HEK293 (cell line): Measurements from ENCODE around the gene CASP8.

Source experiments
- CTCF ChIA-PET: fragments of 350-600 bp; formaldehyde crosslinking; extraction: SDS; loops from one replicate; lab custom pipeline; 2021; ENCODE audit warnings: antibody characterized with exemption; lab: Yijun Ruan, JAX
- POLR2A ChIA-PET: fragments of 300-600 bp; formaldehyde crosslinking; extraction: SDS; loops from one replicate; lab custom pipeline; 2020; ENCODE audit warnings: antibody characterized with exemption, inconsistent platforms; lab: Yijun Ruan, JAX
- H3K27ac ChIP-seq: fragments of 200-500 bp; sonication (Bioruptor generic); 2 replicates; pipeline ENCODE4 v1.5.1; 2014; ENCODE audit warnings: low read depth, low read length, control low read depth, inconsistent platforms; ENCODE audit errors: extremely low read depth
- H3K36me3 ChIP-seq, 2 experiments: fragments of 200-500 bp in 1 of 2; sonication (Bioruptor generic) in 1 of 2; 1 replicate in 1 of 2; 2 replicates in 1 of 2; pipeline ENCODE4 v1.5.1; 2014 to 2017; ENCODE audit warnings: inconsistent platforms in 2 of 2, low read length in 2 of 2; ENCODE audit not compliant: control insufficient read depth in 2 of 2, insufficient read depth in 1 of 2
- H3K4me1 ChIP-seq: fragments of 200-500 bp; sonication (Bioruptor generic); 2 replicates; pipeline ENCODE4 v1.5.1; 2014; ENCODE audit warnings: mild to moderate bottlenecking, low read length, inconsistent platforms; ENCODE audit not compliant: control insufficient read depth, insufficient read depth
- H3K4me3 ChIP-seq: 2 replicates; pipeline ENCODE4 v1.5.1; 2011; ENCODE audit warnings: low read depth, mild to moderate bottlenecking, control low read depth, low read length, moderate library complexity
- H3K9me3 ChIP-seq: fragments of 200-500 bp; sonication (Bioruptor generic); 2 replicates; pipeline ENCODE4 v1.5.1; 2014; ENCODE audit warnings: low read depth, low read length, inconsistent platforms; ENCODE audit not compliant: control insufficient read depth, insufficient read depth
- AEBP2 ChIP-seq: fragments of 450-650 bp; formaldehyde crosslinking; IDR thresholded peaks from 2 replicates; pipeline ENCODE4 v1.5.1; 2016; ENCODE audit warnings: missing biosample characterization, missing genetic modification characterization, borderline replicate concordance
- HOXD13 ChIP-seq: sonication (generic); formaldehyde crosslinking; IDR thresholded peaks from 2 replicates; pipeline ENCODE4 v1.8.0; 2022; ENCODE audit warnings: missing genetic modification reagents, borderline replicate concordance
- MYNN ChIP-seq: fragments of 450-650 bp; formaldehyde crosslinking; IDR thresholded peaks from 2 replicates; pipeline ENCODE4 v1.5.1; 2016; ENCODE audit warnings: missing biosample characterization, missing genetic modification characterization, borderline replicate concordance
- MZF1 ChIP-seq: fragments of 450-650 bp; formaldehyde crosslinking; IDR thresholded peaks from 2 replicates; pipeline ENCODE4 v1.5.1; 2017; ENCODE audit warnings: missing biosample characterization, missing genetic modification characterization, borderline replicate concordance
- SP3 ChIP-seq: fragments of 450-650 bp; formaldehyde crosslinking; IDR thresholded peaks from 2 replicates; pipeline ENCODE4 v1.5.1; 2016; ENCODE audit warnings: missing biosample characterization, missing genetic modification characterization
- ZBTB7A ChIP-seq: fragments of 450-650 bp; formaldehyde crosslinking; IDR thresholded peaks from 2 replicates; pipeline ENCODE4 v1.5.1; 2016; ENCODE audit warnings: low read depth, missing biosample characterization, missing genetic modification characterization
- ZFP3 ChIP-seq: fragments of 450-650 bp; formaldehyde crosslinking; IDR thresholded peaks from 2 replicates; pipeline ENCODE4 v1.5.1; 2016; ENCODE audit warnings: low read depth, missing biosample characterization, missing genetic modification characterization
- ZNF138 ChIP-seq: fragments of 450-650 bp; formaldehyde crosslinking; IDR thresholded peaks from 2 replicates; pipeline ENCODE4 v1.5.1; 2016; ENCODE audit warnings: missing biosample characterization, missing genetic modification characterization, borderline replicate concordance
- ZNF140 ChIP-seq: fragments of 450-650 bp; formaldehyde crosslinking; IDR thresholded peaks from 2 replicates; pipeline ENCODE4 v1.5.1; 2016; ENCODE audit warnings: missing biosample characterization, missing genetic modification characterization
- ZNF2 ChIP-seq: fragments of 450-650 bp; formaldehyde crosslinking; IDR thresholded peaks from 2 replicates; pipeline ENCODE4 v1.5.1; 2016; ENCODE audit warnings: missing biosample characterization, missing genetic modification characterization
- ZNF266 ChIP-seq: fragments of 450-650 bp; formaldehyde crosslinking; IDR thresholded peaks from 2 replicates; pipeline ENCODE4 v1.5.1; 2016; ENCODE audit warnings: missing biosample characterization, missing genetic modification characterization, low read depth
- ZNF473 ChIP-seq: fragments of 450-650 bp; formaldehyde crosslinking; IDR thresholded peaks from 2 replicates; pipeline ENCODE4 v1.5.1; 2017; ENCODE audit warnings: missing biosample characterization, missing genetic modification characterization
- ZNF548 ChIP-seq: fragments of 450-650 bp; formaldehyde crosslinking; IDR thresholded peaks from 2 replicates; pipeline ENCODE4 v1.5.1; 2016; ENCODE audit warnings: missing biosample characterization, missing genetic modification characterization
- ZNF560 ChIP-seq: fragments of 450-650 bp; formaldehyde crosslinking; IDR thresholded peaks from 2 replicates; pipeline ENCODE4 v1.5.1; 2017; ENCODE audit warnings: missing biosample characterization, missing genetic modification characterization, borderline replicate concordance
- ZNF596 ChIP-seq: fragments of 450-650 bp; IDR thresholded peaks from 2 replicates; pipeline ENCODE4 v1.5.0; 2018; ENCODE audit warnings: missing biosample characterization, mild to moderate bottlenecking, missing genetic modification characterization, moderate library complexity
- ZNF600 ChIP-seq: fragments of 450-650 bp; formaldehyde crosslinking; IDR thresholded peaks from 2 replicates; pipeline ENCODE4 v1.5.1; 2016; ENCODE audit warnings: missing biosample characterization, missing genetic modification characterization
- TF ChIP-seq, protein P1 (sequence below): fragments of 450-650 bp; formaldehyde crosslinking; IDR thresholded peaks from 2 replicates; pipeline ENCODE4 v1.5.1; 2016; ENCODE audit warnings: missing biosample characterization, missing genetic modification characterization, borderline replicate concordance

Gene CASP8

GRCh38 chr2:201219328-201220096 lies 40.8 kb upstream of the CASP8 start:
- Histone ChIP-seq H3K27ac (no peak overlapping the region), H3K9me3 (no peaks in the 10 kb centered on the region), H3K4me3 (no peak overlapping the region), H3K4me1 (peaks cover 6% of the 10 kb centered on the region), H3K36me3 (peaks cover 0 to 27% of the 10 kb centered on the region in 2 experiments; a peak in 2 of 3 replicates)
- ChIA-PET CTCF (interaction anchor here (0.6 to 3.5 kb wide), 4 partner anchors 13 to 314 kb away, joined by 3 to 37 read pairs (median 4); no protein-coding TSS in a partner anchor), POLR2A (no interaction called here)
- TF ChIP-seq HOXD13 (no peak), ZNF596 (tag by site-specific recombination) (no peak), ZNF266 (tag by site-specific recombination) (no peak), ZNF560 (tag by site-specific recombination) (no peak), MZF1 (tag by site-specific recombination) (no peak), MYNN (tag by site-specific recombination) (no peak), ZNF140 (tag by site-specific recombination) (no peak), ZNF138 (tag by site-specific recombination) (no peak), ZNF2 (tag by site-specific recombination) (no peak), ZNF600 (tag by site-specific recombination) (no peak), SP3 (tag by site-specific recombination) (no peak), AEBP2 (tag by site-specific recombination) (no peak), ZNF473 (tag by site-specific recombination) (no peak), ZNF548 (tag by site-specific recombination) (no peak)
- TF ChIP-seq, protein P1, sequence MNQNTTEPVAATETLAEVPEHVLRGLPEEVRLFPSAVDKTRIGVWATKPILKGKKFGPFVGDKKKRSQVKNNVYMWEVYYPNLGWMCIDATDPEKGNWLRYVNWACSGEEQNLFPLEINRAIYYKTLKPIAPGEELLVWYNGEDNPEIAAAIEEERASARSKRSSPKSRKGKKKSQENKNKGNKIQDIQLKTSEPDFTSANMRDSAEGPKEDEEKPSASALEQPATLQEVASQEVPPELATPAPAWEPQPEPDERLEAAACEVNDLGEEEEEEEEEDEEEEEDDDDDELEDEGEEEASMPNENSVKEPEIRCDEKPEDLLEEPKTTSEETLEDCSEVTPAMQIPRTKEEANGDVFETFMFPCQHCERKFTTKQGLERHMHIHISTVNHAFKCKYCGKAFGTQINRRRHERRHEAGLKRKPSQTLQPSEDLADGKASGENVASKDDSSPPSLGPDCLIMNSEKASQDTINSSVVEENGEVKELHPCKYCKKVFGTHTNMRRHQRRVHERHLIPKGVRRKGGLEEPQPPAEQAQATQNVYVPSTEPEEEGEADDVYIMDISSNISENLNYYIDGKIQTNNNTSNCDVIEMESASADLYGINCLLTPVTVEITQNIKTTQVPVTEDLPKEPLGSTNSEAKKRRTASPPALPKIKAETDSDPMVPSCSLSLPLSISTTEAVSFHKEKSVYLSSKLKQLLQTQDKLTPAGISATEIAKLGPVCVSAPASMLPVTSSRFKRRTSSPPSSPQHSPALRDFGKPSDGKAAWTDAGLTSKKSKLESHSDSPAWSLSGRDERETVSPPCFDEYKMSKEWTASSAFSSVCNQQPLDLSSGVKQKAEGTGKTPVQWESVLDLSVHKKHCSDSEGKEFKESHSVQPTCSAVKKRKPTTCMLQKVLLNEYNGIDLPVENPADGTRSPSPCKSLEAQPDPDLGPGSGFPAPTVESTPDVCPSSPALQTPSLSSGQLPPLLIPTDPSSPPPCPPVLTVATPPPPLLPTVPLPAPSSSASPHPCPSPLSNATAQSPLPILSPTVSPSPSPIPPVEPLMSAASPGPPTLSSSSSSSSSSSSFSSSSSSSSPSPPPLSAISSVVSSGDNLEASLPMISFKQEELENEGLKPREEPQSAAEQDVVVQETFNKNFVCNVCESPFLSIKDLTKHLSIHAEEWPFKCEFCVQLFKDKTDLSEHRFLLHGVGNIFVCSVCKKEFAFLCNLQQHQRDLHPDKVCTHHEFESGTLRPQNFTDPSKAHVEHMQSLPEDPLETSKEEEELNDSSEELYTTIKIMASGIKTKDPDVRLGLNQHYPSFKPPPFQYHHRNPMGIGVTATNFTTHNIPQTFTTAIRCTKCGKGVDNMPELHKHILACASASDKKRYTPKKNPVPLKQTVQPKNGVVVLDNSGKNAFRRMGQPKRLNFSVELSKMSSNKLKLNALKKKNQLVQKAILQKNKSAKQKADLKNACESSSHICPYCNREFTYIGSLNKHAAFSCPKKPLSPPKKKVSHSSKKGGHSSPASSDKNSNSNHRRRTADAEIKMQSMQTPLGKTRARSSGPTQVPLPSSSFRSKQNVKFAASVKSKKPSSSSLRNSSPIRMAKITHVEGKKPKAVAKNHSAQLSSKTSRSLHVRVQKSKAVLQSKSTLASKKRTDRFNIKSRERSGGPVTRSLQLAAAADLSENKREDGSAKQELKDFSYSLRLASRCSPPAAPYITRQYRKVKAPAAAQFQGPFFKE, result no peak

DNA sequence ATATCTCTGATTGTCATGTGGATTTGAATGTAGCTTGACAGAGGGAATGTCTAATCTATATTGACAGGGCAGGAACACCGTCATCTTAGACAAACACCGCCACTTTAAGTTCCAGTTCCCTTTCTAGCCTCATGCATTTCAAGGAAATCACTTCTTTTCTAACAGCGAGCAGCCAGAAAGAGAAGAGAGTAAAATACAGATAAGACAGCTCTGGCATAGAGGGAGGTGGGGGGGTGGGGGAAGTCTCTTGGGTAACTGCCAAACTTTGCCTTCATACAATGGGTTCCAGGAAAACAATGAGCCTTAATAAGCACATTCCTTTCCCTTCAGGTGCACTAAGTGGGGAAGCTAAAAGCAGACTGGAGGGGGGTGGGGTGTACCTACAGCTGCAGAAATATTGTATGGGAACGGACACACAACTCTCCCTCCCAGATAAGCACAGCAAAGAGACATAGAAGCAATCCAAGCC lies 40.2 kb upstream of the CASP8 start:
- no peaks in the 10 kb centered on the region for H3K9me3 ChIP-seq
- POLR2A ChIA-PET, result no interaction called here
- H3K4me1 ChIP-seq, result peaks cover 6% of the 10 kb centered on the region
- peaks cover 0 to 27% of the 10 kb centered on the region in 2 experiments; a peak in 2 of 3 replicates for H3K36me3 ChIP-seq
- CTCF ChIA-PET, result interaction anchor here (0.6 to 3.5 kb wide), 3 partner anchors 13 to 253 kb away, joined by 3 to 37 read pairs (median 4); no protein-coding TSS in a partner anchor
- TF ChIP-seq ZFP3 (tag by site-specific recombination) (no peak), MYNN (tag by site-specific recombination) (no peak), ZBTB7A (tag by site-specific recombination) (no peak)
- TF ChIP-seq, all 188 proteins: peak for 0
- Histone ChIP-seq H3K27ac (no peak overlapping the region), H3K4me3 (no peak overlapping the region)
